Left colon (tissue), 2 donors: ENCODE measurements around the gene LLGL2. TPM values are rescaled to one million over a fixed set of nuclear protein-coding genes. Genes with fewer than 3 reads are reported as not detected.
"Not testable (repeated sequence)": the region's sequence is repeated elsewhere in the genome, so short reads cannot be mapped to it uniquely, and the experiment has no call there.

Source experiments
- ATAC-seq: fragments of 200-7000 bp; cut with Tn5 transposase; one replicate; pipeline ENCODE4 v1.9.1; 2020; ENCODE audit warnings: mild to moderate bottlenecking, moderate library complexity
- DNase-seq, 2 donors: peaks; one replicate each; pipeline ENCODE4 v3.0.0-alpha.2; 2020
- intact Hi-C, 2 donors: fragments of 100-400 bp; cut with DNase I in 1 of 2; cut with micrococcal nuclease in 1 of 2; formaldehyde crosslinking; loops; one replicate each; pipeline versions ENCODE4 v1.11.2 to v1.14.0; 2022; cut with DNase I, micrococcal nuclease
- total RNA-seq, 2 donors: library from RNA; stranded (reverse); fragmentation: NEBNext Ultra II Directional; extraction: Animal tissue kit (Norgen Biotek cat#: 25700); gene quantifications; one replicate each; pipeline ENCODE4 v1.2.1, GENCODE V29; 2021
- donor health status: DM: no; HTN: no; CAD: no.
- donor health status: DM: yes; HTN: yes; CAD: no.

Gene LLGL2
- total RNA-seq, 2 donors from 2014 or later = 447 to 529 TPM

DNA sequence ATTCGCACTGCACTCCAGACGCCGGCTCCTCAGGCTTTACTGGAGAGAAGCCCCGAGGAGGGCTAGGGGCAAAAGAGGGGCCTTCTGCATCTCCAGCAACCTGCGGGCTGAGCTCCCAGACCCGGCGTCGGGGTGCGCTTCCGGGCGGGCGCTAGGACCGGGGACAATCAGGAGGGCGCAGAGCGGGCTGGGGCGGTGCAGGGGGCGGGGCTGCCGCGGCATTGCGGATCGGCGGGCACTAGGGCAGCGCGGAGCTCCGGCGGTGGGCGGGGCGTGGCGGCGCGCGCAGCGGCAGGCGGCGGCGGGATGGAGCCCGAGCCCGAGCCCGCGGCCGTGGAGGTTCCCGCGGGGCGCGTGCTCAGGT lies 9.3 kb upstream of the LLGL2 start, which contains the start of gene TSEN54:
Gene TSEN54 (plus strand): TSS at position 274 of the 364 bp plus-strand sequence. CDS start 33 bp downstream, at position 307.
- intact Hi-C loops = loop anchor here in 1 of 2 donors (5.0 kb wide), 1 partner anchor 89 kb away; no protein-coding TSS in a partner anchor
- ATAC-seq = peak; percentile 77
- peak; percentile 96 to 97 for DNase-seq

DNA sequence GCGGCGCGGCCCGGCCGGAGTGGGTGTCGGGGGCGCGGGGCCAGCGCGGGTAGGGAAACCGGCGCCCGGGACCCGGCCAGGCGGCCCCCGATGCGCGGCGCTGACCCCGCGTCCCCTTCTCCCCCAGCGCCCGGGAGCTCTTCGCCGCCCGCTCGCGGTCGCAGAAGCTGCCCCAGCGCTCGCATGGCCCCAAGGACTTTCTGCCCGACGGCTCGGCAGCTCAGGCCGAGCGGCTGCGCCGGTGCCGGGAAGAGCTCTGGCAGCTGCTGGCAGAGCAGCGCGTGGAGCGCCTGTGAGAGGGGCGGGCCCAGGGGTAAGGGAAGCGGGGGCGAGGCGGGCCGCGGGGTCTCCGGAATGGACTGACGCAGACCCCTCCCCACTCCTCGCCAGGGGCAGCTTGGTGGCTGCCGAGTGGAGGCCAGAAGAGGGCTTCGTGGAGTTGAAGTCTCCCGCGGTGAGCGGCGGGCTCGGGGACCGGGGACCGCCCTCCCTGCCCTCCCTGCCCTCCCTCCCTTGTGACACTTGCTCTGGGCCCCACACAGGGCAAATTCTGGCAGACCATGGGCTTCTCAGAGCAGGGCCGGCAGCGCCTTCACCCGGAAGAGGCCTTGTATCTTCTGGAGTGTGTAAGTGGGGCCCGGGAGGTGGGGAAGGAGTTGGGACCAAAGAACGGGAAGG lies 8.7 kb upstream of the LLGL2 start:
- intact Hi-C loops = loop anchor here in 1 of 2 donors (5.0 kb wide), 1 partner anchor 89 kb away; no protein-coding TSS in a partner anchor
- peak; percentile 1 for ATAC-seq
- peak; percentile 52 to 58 for DNase-seq

DNA sequence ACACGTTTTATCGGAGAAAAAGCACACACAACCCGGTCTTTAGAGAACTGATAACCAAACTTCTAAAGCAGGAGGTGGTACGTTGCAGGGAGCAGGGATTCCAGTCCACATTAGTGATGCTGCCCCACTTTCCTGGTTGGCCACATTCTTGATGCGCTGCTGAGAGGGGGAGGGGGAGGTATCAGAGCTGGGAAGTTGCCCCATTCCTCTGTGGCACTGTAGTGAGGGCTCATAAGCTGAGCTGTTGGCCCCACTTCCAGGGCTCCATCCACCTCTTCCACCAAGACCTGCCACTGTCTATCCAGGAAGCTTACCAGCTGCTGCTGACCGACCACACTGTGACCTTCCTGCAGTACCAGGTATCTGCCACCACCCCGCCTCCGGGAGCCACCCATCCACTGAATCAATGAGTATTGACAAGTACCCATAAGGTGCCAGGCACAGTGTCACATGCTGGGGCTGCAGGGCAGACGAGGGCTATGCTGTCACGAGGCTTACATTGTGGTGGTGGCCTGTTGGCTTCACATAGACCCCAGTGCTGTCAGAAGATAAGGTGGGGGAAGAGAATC lies 8.1 kb upstream of the LLGL2 start:
- DNase-seq (peak; percentile 70 to 71), ATAC-seq (peak; percentile 30)
- intact Hi-C loops = loop anchor here in 1 of 2 donors (5.0 kb wide), 1 partner anchor 90 kb away; no protein-coding TSS in a partner anchor

DNA sequence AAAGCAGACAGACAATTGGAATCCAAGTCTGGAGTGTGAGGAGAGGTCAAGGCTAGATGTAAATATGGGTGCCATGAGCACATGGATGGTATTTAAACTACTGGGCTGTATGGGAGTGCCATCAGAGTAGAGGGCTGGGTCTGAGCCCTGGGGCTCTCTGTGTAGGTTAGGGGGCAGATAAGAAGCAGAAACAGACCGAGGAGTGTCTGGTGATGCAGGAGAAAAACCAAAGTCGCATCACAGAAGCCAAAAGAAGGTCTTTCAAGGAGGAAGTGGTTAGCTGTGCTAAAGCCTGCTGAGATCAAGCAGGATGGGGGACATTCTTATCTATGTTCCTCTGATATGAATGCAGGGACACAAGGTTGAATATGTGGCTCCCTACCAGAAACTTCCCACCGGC lies 7.3 kb upstream of the LLGL2 start:
- ATAC-seq = no peak
- intact Hi-C loops = loop anchor here in 1 of 2 donors (5.0 kb wide), 1 partner anchor 91 kb away; no protein-coding TSS in a partner anchor

DNA sequence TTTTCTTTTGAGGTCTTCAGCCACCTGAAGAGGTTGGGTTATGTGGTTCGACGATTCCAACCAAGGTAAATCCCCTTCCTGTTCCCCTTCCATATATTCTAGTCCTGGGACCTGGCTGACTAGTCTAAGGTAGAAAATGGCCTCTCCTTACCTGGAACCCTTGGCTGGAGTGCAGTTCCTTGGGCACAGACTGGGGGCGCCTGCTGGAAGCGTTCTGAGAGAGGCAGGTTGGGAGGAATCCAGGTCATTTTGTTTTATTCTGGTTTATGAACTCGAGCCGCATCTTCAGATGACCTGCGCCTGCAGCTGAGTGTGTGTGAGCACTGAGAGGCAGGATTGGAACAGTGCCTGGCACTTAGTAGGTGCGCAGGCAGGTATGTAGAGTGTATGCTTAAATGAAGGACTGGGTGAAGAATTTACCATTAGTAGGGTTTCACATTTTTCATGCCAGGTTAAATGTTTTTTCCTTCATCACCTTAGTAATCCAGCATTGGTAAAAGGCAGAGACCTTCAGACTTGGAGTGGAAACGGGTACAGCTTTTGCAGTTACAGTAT lies 6.4 kb upstream of the LLGL2 start:
- intact Hi-C loops = loop anchor here in 1 of 2 donors (5.0 kb wide), 1 partner anchor 92 kb away; no protein-coding TSS in a partner anchor
- ATAC-seq (no peak), DNase-seq (no peak)

More for the DNA sequence above, 7.3 kb upstream of the LLGL2 start:
- DNase-seq = no peak

DNA sequence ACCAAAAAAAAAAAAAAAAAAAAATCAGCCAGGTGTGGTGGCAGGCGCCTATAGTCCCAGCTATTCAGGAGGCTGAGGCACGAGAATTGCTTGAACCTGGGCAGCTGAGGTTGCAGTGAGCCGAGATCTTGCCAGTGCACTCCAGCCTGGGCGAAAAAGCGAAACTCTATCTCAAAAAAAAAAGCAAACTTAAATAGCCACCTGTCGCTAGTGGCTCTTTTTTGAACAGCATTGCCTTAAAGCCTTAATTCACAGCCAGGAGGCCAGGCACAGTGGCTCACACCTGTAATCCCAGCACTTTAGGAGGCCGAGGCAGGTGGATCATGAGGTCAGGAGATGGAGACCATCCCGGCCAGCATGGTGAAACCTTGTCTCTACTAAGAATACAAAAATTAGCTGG lies 5.1 kb upstream of the LLGL2 start:
- ATAC-seq, intact Hi-C loops, DNase-seq: not testable (repeated sequence)

DNA sequence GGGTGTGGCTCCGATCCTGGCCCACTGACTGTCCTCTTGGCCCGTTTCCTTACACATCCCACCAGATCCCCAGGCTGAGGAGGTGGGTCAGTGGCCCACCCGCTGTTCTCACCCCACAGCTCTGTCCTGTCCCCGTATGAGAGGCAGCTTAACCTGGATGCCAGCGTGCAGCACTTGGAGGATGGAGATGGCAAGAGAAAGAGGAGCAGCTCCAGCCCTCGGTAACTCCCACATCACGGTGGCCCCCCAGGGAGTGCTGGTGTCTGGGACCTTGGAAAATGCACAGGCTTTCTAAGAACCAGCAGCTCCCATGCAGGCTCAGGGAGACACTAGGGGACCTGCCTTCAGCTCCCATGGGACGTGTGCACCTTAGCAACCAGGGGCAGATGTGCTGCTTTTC lies 4.2 kb upstream of the LLGL2 start:
- intact Hi-C loops = no loop called here
- ATAC-seq (no peak), DNase-seq (no peak)

DNA sequence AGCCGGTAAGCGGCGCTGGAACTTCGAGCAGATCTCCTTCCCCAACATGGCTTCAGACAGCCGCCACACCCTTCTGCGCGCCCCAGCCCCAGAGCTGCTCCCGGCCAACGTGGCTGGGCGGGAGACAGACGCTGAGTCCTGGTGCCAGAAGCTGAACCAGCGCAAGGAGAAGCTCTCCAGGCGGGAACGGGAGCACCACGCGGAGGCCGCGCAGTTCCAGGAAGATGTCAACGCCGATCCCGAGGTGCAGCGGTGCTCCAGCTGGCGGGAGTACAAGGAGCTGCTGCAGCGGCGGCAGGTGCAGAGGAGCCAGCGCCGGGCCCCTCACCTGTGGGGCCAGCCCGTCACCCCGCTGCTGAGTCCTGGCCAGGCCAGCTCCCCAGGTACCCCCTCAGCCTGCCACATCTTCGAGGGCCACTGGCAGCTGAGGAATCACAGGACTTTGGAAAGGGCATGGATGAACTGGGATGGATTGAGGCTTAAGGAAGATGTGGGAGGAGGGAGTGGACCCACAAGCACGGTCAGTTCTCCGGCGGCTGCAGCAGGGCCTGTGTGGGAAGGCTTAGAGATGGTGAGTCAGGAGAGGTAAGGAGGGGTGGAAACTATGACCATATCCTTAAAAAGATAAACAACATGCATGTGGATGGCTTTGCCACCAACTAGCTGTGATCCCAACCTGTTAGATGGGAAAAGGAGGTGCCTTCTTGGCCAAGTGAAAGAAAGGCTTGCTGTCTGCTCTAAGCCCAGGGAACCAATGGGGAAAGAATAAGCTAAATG lies 3.4 kb upstream of the LLGL2 start:
- intact Hi-C loops = no loop called here
- DNase-seq (no peak), ATAC-seq (no peak)

DNA sequence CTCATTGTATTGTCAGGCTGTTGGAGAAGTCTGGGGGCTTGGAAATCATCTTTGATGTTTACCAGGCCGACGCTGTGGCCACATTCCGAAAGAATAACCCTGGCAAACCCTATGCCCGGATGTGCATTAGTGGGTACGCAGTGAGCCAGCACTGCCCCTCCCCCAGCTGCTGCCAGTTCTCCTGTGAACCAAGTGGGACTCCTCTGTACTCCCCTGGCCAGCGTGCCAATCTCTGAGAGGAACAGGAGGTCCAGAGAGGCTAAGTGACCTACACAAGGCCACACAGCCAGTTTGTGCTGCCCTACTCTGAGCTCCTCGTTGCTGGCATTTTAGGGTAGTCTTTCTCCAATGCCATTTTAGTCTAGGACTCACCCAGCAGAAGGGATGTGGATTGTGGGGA lies 1.9 kb upstream of the LLGL2 start:
- intact Hi-C loops = no loop called here
- ATAC-seq (no peak), DNase-seq (no peak)

DNA sequence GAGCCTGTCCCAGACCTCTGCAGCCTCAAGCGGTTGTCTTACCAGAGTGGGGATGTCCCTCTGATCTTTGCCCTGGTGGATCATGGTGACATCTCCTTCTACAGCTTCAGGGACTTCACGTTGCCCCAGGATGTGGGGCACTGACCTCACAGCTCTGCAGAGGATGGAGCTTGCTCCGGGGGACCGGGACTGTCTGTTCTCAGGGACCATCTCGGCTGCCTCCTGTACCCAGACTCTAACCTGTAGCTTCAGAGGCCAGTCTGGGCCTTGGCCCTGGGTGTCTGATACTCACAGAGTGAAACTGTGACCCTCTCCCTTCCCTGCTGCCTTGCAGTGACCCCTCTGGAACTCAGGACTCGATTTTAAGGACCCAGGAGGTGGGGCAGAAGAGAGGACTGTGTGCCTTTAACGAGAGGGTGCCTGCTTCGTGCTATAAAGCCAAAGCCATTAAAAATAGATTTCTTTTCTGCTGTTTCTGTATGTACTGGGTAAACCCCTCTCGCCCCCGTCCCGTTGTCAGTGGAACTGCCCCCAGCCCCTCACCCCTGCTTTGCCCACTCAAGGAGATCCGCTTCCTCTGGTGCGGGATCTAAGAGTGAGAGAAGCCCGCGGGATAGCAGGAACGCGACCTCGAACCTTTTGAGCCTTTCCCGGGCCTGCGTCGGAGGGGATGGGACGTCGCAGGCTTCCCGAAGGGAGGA lies 1.1 kb upstream of the LLGL2 start:
- no peak for DNase-seq
- intact Hi-C loops = no loop called here
- no peak for ATAC-seq

DNA sequence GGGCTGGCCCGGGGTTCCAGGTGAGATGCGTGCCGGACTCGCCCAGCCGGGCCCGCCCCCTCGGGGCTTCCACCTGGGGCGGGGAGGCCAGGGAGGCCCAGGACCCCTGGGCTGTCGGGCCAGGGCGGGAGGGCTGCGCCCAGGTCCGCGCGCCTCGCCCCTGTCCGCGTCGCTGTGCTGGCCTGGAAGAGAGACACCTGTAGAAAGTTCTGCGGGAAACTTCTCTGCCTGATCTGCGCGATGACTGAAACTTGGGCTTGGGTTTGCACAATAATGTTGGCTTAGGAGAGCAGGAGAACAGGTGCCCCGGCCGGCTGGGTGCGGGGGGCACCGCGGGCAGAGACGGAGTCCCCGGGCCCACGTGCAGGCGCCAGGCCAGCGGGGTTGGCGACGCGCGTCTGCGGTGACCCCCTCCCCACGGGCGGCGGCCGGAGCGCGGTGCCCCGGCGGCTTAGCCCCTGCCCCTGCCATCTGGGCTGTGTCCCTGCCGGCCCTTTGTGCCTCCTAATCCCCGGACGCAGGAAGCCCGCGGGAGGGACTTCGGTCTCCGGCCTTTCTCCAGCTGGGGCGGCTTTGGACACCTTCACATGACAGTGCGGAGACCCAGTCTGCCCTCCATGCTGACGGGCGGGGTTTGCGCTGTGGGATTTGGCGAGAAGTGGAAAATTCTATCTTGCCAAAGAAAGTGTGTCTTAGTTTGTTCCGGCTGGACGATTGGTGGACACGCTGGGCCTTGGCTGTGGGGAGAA lies 483 bp downstream of the LLGL2 start:
- DNase-seq = peak in 1 of 2 donors; percentile 55

DNA sequence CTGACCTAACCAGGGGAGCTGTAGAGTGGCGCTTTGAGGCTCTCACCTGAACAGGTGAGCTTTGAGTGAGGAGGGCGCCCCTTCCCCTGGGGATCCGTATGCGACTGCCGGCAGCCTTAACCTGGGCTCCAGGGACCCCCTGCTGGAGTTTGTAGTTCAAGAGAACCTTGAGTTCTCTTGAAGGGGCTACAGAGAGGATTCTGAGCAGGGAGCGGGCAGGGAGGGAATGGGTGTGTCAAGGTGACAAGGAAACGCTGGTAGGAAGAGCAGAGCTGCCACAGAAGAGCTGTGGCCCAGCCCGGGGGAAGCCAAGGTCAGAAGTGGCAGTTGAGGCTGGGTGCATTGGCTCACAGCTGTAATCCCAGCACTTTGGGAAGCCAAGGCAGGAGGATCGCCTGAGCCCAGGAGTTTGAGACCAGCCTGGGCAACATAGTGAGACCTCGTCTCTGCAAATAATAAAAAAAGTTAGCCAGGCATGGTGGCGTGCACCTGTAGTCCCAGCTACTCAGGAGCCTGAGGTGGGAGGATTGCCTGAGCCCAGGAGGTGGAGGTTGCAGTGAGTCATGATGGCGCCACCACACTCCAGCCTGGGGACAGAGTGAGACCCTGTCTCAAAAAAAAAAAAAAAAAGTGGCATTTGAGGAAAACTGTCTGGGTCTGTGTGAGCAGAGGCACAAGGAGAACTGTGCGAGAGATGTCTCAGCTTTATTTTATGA lies 1.2 kb downstream of the LLGL2 start:
- ATAC-seq (peak; percentile 59), DNase-seq (peak; percentile 82 to 83)
- intact Hi-C loops = no loop called here

More for the DNA sequence above, 483 bp downstream of the LLGL2 start:
- intact Hi-C loops = no loop called here
- peak; percentile 15 for ATAC-seq

DNA sequence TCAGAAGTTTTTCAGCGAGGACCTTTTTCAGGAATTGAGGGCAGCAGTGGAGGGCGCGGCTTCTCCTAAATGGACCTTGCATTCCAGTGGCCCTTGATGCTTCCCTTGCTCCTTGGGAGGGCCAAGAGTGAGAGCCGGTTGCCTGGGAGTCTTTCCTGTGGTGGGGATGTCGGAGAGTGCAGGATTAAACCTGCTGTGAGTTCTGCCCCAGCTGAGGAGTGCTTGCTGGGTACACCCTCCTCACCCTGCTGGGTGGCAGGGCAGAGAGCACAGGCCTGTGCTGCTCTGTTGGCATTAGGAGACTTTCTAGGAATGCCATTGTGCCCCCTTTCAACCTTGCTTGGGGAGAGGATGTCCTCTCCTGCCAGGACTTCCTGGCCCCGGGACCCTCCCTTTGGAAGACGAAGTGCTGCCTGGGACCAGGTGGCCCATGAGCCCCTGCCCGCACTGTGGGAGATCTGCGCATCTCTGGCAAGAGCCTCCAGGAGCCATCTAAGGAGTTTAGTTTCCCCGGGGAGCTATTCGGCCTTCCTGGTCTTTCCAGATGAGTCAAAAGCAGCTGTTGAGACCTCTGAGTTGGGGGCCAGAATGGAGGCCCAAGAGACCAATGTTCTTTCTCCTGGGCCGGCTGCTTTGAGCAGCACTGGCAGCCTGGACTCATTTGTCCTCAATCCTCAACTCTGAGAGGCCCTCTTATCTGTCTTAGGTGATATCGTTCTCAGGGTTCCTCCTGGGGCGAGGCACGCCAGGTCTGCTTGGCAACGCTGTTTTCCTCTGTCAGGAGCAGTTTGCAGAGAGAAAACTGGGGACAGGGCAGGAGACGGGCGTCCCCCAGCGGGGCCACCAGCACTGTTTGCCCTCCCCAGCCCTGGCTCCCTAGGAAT lies 5.6 kb downstream of the LLGL2 start:
- ATAC-seq (peak; percentile 18), DNase-seq (no peak)
- intact Hi-C loops = no loop called here

DNA sequence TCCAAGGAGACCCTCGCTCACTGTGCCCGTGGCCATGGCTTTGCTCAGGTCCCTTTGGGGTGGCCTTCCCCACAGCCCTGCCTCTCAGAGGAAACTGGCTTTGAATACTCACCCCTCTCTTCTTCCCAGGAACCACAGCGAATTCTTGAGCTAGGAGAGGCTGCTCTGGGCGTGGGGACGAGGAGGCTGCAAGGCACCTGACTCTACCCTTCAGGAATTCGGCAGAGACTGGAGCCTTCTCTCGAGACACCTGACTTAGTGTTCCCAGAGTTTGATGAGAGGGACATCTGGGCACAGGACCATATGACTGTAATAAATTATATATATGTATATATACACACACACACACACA lies 6.2 kb downstream of the LLGL2 start:
- DNase-seq (no peak), ATAC-seq (peak; percentile 27)
- intact Hi-C loops = no loop called here

DNA sequence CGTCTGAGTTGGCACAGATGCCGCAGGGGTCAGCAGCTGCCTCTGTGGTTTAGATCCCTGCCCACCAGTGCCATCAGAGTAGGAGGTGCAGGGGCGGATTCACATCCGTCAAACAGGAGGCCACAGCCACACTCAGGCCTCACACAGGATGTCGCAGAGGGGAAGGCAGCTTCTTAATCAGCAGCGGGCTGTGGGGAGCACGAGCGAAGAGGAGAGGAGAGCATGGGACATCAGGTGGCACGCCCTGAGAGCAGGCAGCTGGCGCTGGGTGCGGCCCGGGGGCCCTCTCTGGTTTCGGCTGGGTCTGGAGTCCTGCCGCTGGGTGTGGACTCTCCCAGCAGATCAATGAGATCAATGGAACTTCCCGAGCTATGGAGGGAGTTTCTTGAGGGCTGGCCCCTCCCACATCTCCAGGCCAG lies 9.6 kb downstream of the LLGL2 start:
- intact Hi-C loops = no loop called here
- peak; percentile 73 to 81 for DNase-seq
- ATAC-seq = peak; percentile 65

DNA sequence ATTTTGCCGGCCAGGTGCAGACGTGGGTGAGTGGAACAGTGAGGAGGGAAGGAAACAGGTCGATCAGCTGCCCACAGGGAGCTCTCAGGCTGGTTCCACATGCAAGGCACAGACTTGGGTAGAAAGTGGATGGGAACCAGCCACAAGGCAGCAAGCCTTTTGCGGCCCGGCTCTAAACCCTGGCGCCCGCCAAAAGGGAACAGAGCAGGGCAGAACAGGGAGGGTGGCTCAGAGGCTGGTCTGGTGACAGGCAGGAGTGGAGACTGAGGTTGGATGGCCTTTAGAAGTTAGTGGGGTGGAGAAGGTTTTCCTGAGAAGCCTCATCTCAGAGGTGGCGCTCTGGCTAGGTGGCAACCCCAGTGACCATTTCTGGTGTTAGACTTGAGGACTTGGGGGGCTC lies 10.4 kb downstream of the LLGL2 start:
- DNase-seq = no peak
- intact Hi-C loops = no loop called here
- ATAC-seq = no peak
